ENCODE results near the gene STK32A. TPM values are rescaled to one million over a fixed set of nuclear protein-coding genes. Genes with fewer than 3 reads are reported as not detected.

STK32A gene
- total and polyA plus RNA-seq, 9 of the 15 experiments (the other 6 are each of a cell fraction or from before 2014, with no cell fraction given): not detected

- Histone ChIP-seq H3K27me3 (ENCODE audit: control insufficient read depth in 2 of 2, insufficient read depth in 2 of 2, low read length in 2 of 2) (no peaks in the 10 kb centered on the region), H3K9me1 (ENCODE audit: control insufficient read depth, insufficient read depth, low read length) (no peaks in the 10 kb centered on the region), H3K27ac (ENCODE audit: extremely low read depth, low read depth, low read length) (no peak overlapping the region), H3K9ac (ENCODE audit: insufficient read depth in 1 of 2, low read depth in 2 of 2, low read length in 2 of 2) (no peak overlapping the region), H3K4me3 (no peak overlapping the region), H3K9me3 (replicated peaks; ENCODE audit: control insufficient read depth, insufficient read depth, low read depth, low read length) (no peaks in the 10 kb centered on the region), H3K79me2 (ENCODE audit: control insufficient read depth, insufficient read depth, low read length) (no peaks in the 10 kb centered on the region), H3K36me3 (ENCODE audit: control insufficient read depth, insufficient read depth, low read length) (no peaks in the 10 kb centered on the region), H2AFZ (ENCODE audit: low read depth, low read length) (no peak overlapping the region), H4K20me1 (replicated peaks; ENCODE audit: control insufficient read depth, insufficient read depth, low read length) (no peaks in the 10 kb centered on the region), H3K4me1 (replicated peaks in 1 of 2; ENCODE audit: control insufficient read depth in 2 of 2, insufficient read depth in 2 of 2, low read length in 2 of 2) (no peaks in the 10 kb centered on the region), H3K4me2 (ENCODE audit: insufficient read depth, low read length) (no peak overlapping the region)
- no TSS peak for BruUV-seq (replicated peaks)
- in situ Hi-C loops (cut with MboI): no loop called here
- 0% methylated on average over 8 of the region's 8 CpGs for WGBS (ENCODE audit: insufficient coverage, low coverage, missing lambda C conversion rate)
- ChIA-PET POLR2A (interaction anchor here (0.6 kb wide), 1 partner anchor 21 kb away, joined by 3 read pairs; no protein-coding TSS in a partner anchor), CTCF (ENCODE audit: low intra/inter-chr PET ratio) (no interaction called here)
- FAIRE-seq (no peak), DNase-seq (ENCODE audit: extremely low read depth in 1 of 4, low spot score in 3 of 4) (no peak), ATAC-seq (no peak)
- intact Hi-C loops (cut with micrococcal nuclease): no loop called here
- TF ChIP-seq, protein P1, sequence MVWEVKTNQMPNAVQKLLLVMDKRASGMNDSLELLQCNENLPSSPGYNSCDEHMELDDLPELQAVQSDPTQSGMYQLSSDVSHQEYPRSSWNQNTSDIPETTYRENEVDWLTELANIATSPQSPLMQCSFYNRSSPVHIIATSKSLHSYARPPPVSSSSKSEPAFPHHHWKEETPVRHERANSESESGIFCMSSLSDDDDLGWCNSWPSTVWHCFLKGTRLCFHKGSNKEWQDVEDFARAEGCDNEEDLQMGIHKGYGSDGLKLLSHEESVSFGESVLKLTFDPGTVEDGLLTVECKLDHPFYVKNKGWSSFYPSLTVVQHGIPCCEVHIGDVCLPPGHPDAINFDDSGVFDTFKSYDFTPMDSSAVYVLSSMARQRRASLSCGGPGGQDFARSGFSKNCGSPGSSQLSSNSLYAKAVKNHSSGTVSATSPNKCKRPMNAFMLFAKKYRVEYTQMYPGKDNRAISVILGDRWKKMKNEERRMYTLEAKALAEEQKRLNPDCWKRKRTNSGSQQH (CRISPR knock-in tag; IDR thresholded peaks at IDR 0.05): no peak
- no peak for TF ChIP-seq TAF9B (IDR thresholded peaks at IDR 0.05; ENCODE audit: partially characterized antibody)
- TF ChIP-seq YY1 (IDR thresholded peaks at IDR 0.05; ENCODE audit: borderline replicate concordance in 1 of 3, control insufficient read depth in 1 of 3, extremely low read depth in 1 of 3, insufficient read depth in 3 of 3, insufficient read length in 1 of 3, insufficient replicate concordance in 2 of 3, low read depth in 1 of 3, low read length in 2 of 3): no peak
- TF ChIP-seq, protein P2, sequence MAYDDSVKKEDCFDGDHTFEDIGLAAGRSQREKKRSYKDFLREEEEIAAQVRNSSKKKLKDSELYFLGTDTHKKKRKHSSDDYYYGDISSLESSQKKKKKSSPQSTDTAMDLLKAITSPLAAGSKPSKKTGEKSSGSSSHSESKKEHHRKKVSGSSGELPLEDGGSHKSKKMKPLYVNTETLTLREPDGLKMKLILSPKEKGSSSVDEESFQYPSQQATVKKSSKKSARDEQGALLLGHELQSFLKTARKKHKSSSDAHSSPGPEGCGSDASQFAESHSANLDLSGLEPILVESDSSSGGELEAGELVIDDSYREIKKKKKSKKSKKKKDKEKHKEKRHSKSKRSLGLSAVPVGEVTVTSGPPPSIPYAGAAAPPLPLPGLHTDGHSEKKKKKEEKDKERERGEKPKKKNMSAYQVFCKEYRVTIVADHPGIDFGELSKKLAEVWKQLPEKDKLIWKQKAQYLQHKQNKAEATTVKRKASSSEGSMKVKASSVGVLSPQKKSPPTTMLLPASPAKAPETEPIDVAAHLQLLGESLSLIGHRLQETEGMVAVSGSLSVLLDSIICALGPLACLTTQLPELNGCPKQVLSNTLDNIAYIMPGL (CRISPR knock-in tag; IDR thresholded peaks at IDR 0.05): no peak
- TF ChIP-seq TCFL5 (CRISPR knock-in tag; conservative IDR thresholded peaks at IDR 0.05): no peak
- TF ChIP-seq ZNF121 (CRISPR knock-in tag; conservative IDR thresholded peaks at IDR 0.05): no peak
- TF ChIP-seq PPARD (CRISPR knock-in tag; IDR thresholded peaks at IDR 0.05): no peak
- TF ChIP-seq NR2F6 (CRISPR knock-in tag; IDR thresholded peaks at IDR 0.05): no peak
- no peak for TF ChIP-seq TBL1XR1 (IDR thresholded peaks at IDR 0.05; ENCODE audit: low read length in 2 of 2)
- TF ChIP-seq KDM4B (IDR thresholded peaks at IDR 0.05; ENCODE audit: borderline replicate concordance in 2 of 2, low read depth in 1 of 2): no peak
- TF ChIP-seq STAT5A (IDR thresholded peaks at IDR 0.05; ENCODE audit: borderline replicate concordance, low read length): no peak
- TF ChIP-seq PRPF4 (IDR thresholded peaks at IDR 0.05; ENCODE audit: insufficient read depth, low read depth, low read length, poor library complexity, severe bottlenecking): no peak
- TF ChIP-seq DEAF1 (CRISPR knock-in tag; IDR thresholded peaks at IDR 0.05): no peak
- TF ChIP-seq MCM5 (IDR thresholded peaks at IDR 0.05; ENCODE audit: low read depth): no peak
- no peak for TF ChIP-seq SETDB1 (IDR thresholded peaks at IDR 0.05; ENCODE audit: low read length)
These were observed 176.8 kb downstream of the STK32A start for GRCh38 chr5:147411359-147412319.
